ENCODE data around the gene MPZ. TPM values are rescaled to one million over a fixed set of nuclear protein-coding genes. Genes with fewer than 3 reads are reported as not detected.

Gene MPZ
- total RNA-seq, 2 experiments from 2014 or later, result 3.7 to 5.8 TPM

DNA sequence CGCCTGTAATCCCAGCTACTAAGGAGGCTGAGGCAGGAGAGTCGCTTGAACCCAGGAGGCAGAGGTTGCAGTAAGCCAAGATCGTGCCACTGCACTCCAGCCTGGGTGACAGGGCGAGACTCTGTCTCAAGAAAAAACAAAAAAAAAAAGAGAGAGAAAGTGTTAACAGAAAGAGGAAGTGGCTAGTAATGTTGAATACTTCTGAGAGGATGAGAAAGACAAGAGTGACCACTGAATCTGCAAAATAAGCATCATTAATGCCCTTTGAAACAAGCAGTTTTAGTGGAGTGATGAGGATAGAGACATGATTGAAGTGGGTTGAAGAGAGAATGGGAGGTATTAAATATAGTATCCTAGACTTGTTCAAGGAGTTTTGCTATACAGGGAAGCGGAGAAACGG, 11.7 kb downstream of the MPZ start:
- ChIA-PET POLR2A (no interaction called here), CTCF (no interaction called here)
- Mint-ChIP-seq H3K36me3 (no peaks in the 10 kb centered on the region), H3K9me3 (no peaks in the 10 kb centered on the region), H3K4me3 (no peak overlapping the region), H3K27ac (no peak overlapping the region), H3K4me1 (ENCODE audit: low read depth) (no peaks in the 10 kb centered on the region), H3K27me3 (no peaks in the 10 kb centered on the region)
- DNase-seq, result no peak
- intact Hi-C loops (cut with micrococcal nuclease), result no loop called here

DNA sequence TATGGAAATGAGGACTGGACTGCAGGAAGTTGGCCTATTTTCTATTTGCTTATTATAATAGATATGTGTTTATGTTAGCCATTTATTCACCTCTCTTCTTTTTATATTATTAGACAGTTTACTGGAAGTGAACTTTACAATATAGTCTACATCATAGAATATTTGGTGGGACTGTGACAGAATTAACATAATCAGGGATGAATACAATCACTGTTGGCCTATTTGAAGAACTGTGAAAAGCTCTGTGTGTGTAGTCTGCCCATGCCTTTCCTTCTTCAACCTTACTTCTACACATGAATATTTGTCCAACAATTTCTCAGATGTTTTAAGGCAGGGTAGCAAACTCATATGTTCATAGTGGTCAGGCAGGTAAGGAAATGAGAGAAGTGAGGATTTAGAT, 12.4 kb downstream of the MPZ start:
- POLR2A ChIA-PET, result no interaction called here
- DNase-seq, result no peak
- intact Hi-C loops (cut with micrococcal nuclease), result no loop called here
- no peaks in the 10 kb centered on the region for H3K27me3 Mint-ChIP-seq
- no peaks in the 10 kb centered on the region for H3K4me1 Mint-ChIP-seq (ENCODE audit: low read depth)
- CTCF ChIA-PET, result no interaction called here
- H3K27ac Mint-ChIP-seq, result no peak overlapping the region
- no peaks in the 10 kb centered on the region for H3K36me3 Mint-ChIP-seq
- no peaks in the 10 kb centered on the region for H3K9me3 Mint-ChIP-seq
- no peak overlapping the region for H3K4me3 Mint-ChIP-seq

DNA sequence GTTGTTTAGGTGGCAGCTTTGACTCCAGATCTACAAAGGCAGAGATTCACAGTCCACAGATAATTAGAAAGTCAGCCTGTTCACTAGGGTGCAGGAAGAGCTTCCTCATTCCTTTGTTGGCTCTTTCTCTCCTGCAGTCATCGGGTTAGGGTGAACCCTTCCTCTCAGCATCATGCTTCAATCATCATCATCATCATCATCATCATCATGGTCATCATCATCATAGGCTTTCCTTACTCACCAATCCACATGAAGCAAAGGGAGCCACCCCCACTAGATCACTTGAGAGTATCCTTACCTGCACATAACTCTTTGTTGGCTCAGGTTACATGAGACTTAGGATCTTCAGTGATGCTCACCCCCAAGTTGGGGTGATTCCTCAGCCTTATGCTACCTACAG, 19.0 kb downstream of the MPZ start:
- ChIA-PET CTCF (interaction anchor here (0.6 to 4.8 kb wide), 31 partner anchors 8 to 125 kb away, joined by 3 to 94 read pairs (median 4); partner anchors contain the start of genes CFAP126, NDUFS2, PCP4L1 and PPOX), POLR2A (no interaction called here)
- Mint-ChIP-seq H3K36me3 (no peaks in the 10 kb centered on the region), H3K4me3 (no peak overlapping the region), H3K27ac (no peak overlapping the region), H3K9me3 (no peaks in the 10 kb centered on the region), H3K27me3 (no peaks in the 10 kb centered on the region), H3K4me1 (ENCODE audit: low read depth) (no peaks in the 10 kb centered on the region)
- no peak for DNase-seq
- intact Hi-C loops (cut with micrococcal nuclease), result loop anchor here (1.0 kb wide), 1 partner anchor 63 kb away; no protein-coding TSS in a partner anchor

DNA sequence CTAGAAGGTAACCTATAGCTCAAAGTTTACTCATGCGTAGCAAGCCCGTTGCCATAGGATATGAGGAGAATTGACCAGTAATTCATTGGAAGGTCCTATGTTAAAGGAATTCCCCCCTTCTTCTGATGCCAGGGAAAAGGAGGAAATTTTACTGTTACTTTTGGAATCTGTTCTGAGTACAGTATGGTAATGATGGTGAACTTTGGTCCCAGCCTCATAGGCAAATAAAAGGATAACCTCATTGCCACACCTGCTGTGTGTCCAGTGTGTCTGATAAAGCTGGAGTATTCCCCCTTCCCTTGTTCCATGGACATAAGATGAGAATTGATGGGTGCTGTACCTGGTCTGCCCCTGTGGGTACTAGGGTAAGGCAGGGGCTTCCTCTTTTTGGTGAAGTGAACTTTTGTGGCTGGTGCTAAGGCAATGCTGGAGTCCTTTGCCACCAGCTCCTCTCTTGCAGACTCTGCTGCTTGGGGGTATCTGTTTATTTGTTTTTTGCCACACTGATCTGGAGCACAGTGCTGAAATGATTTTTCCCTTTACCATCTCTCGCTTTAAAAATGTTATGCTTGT, 22.2 kb downstream of the MPZ start:
- no peaks in the 10 kb centered on the region for H3K4me1 Mint-ChIP-seq (ENCODE audit: low read depth)
- no peaks in the 10 kb centered on the region for H3K27me3 Mint-ChIP-seq
- H3K27ac Mint-ChIP-seq, result no peak overlapping the region
- DNase-seq, result no peak
- CTCF ChIA-PET, result interaction anchor here (1.4 to 1.6 kb wide), 2 partner anchors 62 to 94 kb away, joined by 3 to 6 read pairs; partner anchors contain the start of gene TOMM40L
- no peaks in the 10 kb centered on the region for H3K9me3 Mint-ChIP-seq
- intact Hi-C loops (cut with micrococcal nuclease), result no loop called here
- H3K4me3 Mint-ChIP-seq, result no peak overlapping the region
- POLR2A ChIA-PET, result no interaction called here
- no peaks in the 10 kb centered on the region for H3K36me3 Mint-ChIP-seq

DNA sequence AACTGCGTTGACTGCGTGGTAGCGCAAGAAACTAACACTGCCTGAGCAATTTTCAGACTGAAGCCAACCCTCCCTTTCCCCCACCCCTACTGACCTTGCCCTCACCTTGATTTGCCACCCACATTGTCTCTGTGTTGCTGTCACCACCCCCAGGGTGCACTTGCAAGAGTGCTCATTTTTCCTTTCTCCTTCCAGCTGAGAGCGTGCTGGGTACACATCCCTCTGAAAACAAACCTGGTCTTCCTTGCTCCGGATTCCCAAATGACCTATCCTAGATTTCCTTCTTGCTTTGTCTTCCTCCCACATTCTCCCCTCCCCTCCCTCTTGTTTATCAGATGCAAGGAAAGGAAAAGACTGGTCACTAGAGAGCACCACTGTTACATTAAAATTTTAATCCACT, 24.2 kb downstream of the MPZ start:
- Mint-ChIP-seq H3K9me3 (no peaks in the 10 kb centered on the region), H3K4me1 (ENCODE audit: low read depth) (no peaks in the 10 kb centered on the region), H3K36me3 (no peaks in the 10 kb centered on the region), H3K27me3 (no peaks in the 10 kb centered on the region), H3K27ac (no peak overlapping the region), H3K4me3 (no peak overlapping the region)
- no peak for DNase-seq
- CTCF ChIA-PET, result no interaction called here
- POLR2A ChIA-PET, result no interaction called here
- intact Hi-C loops (cut with micrococcal nuclease), result no loop called here

DNA sequence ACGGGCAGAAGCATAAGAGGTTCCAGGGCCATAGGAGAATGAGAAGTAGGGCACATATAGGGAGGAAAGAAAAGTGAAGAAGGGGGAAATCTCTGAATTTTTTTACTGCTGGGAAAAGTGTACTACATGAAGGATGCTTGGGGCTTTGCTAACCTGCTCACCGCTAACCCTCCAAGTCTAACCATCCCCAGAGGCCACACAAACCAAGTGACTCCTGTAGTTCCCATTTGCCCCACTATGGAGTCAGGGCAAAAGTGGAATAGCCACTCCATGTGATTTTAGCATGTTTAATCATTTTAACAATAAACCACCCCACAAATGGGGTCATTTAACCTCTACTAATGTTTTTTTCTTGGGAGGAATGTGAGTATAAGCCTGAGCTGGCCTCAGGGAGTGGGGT, 24.7 kb downstream of the MPZ start:
- ChIA-PET CTCF (no interaction called here), POLR2A (no interaction called here)
- H3K36me3 Mint-ChIP-seq, result no peaks in the 10 kb centered on the region
- no peak overlapping the region for H3K27ac Mint-ChIP-seq
- intact Hi-C loops (cut with micrococcal nuclease), result no loop called here
- H3K4me3 Mint-ChIP-seq, result no peak overlapping the region
- no peaks in the 10 kb centered on the region for H3K4me1 Mint-ChIP-seq (ENCODE audit: low read depth)
- no peaks in the 10 kb centered on the region for H3K27me3 Mint-ChIP-seq
- no peaks in the 10 kb centered on the region for H3K9me3 Mint-ChIP-seq
- no peak for DNase-seq

DNA sequence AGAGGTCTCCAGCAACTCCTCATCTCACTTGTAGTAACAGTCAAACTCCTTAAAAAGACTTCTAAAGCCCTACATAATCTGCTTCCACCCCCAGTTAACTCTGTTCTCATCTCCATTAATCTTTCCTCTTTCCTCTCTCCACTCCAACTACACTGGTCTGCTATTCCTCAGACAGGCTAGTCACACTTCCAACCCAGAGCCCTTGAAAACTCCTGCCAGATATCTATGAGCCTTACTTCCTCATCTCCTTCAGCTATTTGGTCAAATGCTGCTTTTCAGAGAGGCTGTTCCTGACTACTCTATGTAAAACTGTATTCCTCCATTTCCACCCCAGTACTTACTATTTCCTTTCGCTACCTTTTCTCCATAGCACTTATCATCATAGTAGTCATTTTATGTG, 26.8 kb downstream of the MPZ start:
- H3K4me1 Mint-ChIP-seq (ENCODE audit: low read depth), result no peaks in the 10 kb centered on the region
- no peak for DNase-seq
- ChIA-PET CTCF (interaction anchor here (0.6 to 1.2 kb wide), 2 partner anchors 8 kb away, joined by 3 to 4 read pairs; no protein-coding TSS in a partner anchor), POLR2A (no interaction called here)
- H3K4me3 Mint-ChIP-seq, result no peak overlapping the region
- H3K9me3 Mint-ChIP-seq, result no peaks in the 10 kb centered on the region
- no peak overlapping the region for H3K27ac Mint-ChIP-seq
- intact Hi-C loops (cut with micrococcal nuclease), result no loop called here
- no peaks in the 10 kb centered on the region for H3K36me3 Mint-ChIP-seq
- no peaks in the 10 kb centered on the region for H3K27me3 Mint-ChIP-seq

DNA sequence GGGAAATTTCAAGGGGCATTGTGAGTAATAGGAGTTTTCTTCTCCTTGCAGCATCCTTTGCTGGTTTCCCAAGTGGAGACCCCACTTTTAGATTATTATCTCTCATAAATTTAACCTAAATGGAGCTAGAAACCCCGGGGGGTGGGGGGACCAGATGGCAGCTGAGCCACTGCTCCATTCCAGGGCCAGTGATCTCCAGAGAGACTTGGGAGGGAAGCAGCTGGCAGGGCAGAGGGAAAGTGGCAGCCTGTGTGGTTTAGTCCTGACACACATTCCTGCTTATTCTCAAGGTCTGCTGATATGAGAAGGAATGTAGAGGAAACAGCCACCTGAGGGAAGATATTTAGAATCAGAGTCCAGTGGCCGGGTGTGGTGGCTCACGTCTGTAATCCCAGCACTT, 34.9 kb downstream of the MPZ start:
- ChIA-PET POLR2A (no interaction called here), CTCF (interaction anchor here (0.6 to 1.0 kb wide), 3 partner anchors 8 to 99 kb away, joined by 3 read pairs; no protein-coding TSS in a partner anchor)
- peaks cover 6% of the 10 kb centered on the region for H3K27me3 Mint-ChIP-seq
- DNase-seq, result no peak
- no peaks in the 10 kb centered on the region for H3K36me3 Mint-ChIP-seq
- intact Hi-C loops (cut with micrococcal nuclease), result no loop called here
- no peak overlapping the region for H3K4me3 Mint-ChIP-seq
- H3K4me1 Mint-ChIP-seq (ENCODE audit: low read depth), result no peaks in the 10 kb centered on the region
- H3K9me3 Mint-ChIP-seq, result no peaks in the 10 kb centered on the region
- no peak overlapping the region for H3K27ac Mint-ChIP-seq

DNA sequence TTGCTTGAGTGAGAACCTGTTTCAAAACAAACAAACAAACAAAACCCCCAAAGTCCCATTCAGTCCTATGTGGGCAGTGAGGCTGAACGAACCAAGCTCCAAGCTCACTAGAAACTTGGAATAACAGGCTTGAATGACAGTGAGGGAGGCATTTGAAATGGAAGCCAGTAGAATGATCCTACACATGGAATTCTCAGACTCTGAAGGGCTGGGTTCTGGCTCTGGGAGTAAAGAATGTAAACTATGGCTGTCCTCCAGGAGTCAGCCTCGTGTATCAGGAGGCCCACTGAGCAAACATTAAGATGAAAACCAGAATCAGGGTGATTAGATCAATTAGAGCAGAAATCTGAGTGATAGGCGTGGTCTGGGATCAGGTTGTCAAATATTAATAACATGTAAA, 36.4 kb downstream of the MPZ start:
- CTCF ChIA-PET, result no interaction called here
- Mint-ChIP-seq H3K4me1 (ENCODE audit: low read depth) (no peaks in the 10 kb centered on the region), H3K4me3 (no peak overlapping the region), H3K9me3 (no peaks in the 10 kb centered on the region), H3K27me3 (peaks cover 6% of the 10 kb centered on the region), H3K27ac (no peak overlapping the region), H3K36me3 (no peaks in the 10 kb centered on the region)
- DNase-seq, result no peak
- intact Hi-C loops (cut with micrococcal nuclease), result no loop called here
- POLR2A ChIA-PET, result no interaction called here

DNA sequence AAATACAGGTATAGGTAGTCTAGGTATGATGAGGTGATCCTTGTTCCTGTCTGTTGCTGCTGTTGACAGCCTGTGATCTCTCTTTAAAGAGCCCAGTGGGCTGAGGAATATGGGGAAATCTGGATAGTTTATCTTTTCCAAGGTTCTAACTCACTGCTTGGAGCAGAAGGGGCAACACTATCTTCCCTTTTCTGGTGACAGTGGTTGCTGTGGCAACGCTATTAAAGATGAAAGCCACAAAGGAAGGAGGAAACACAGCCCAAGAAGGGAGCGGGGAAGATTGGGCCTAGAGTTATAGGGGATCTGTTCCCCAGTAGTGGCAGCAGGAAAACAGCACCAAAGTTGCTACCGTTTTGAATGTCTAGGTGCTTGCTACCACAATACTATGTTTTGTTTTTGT, 42.4 kb downstream of the MPZ start:
- Mint-ChIP-seq H3K36me3 (no peaks in the 10 kb centered on the region), H3K27ac (no peak overlapping the region), H3K27me3 (peaks cover 6% of the 10 kb centered on the region), H3K9me3 (no peaks in the 10 kb centered on the region), H3K4me3 (no peak overlapping the region), H3K4me1 (ENCODE audit: low read depth) (no peaks in the 10 kb centered on the region)
- POLR2A ChIA-PET, result no interaction called here
- CTCF ChIA-PET, result no interaction called here
- no peak for DNase-seq
- intact Hi-C loops (cut with micrococcal nuclease), result no loop called here

DNA sequence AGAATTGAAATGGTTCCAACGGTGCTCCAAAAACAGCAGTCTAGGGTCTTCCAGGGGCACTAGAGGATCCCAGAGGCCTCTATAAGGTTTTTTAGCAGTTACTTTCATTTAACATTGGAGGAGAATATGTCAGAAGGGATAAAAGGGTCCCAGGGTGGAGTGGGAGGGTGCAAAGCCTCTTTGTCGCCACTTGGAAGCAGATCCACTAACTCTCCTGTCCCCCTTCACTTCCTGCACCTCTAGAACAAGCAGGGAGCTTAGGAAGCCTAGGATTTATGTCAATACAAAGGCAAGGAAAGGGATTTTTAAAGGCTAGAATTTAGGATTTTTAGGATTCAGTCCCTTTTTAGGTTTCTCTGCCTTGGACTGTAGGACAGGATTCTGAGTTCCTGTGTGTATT, 42.9 kb downstream of the MPZ start:
- intact Hi-C loops (cut with micrococcal nuclease), result no loop called here
- H3K36me3 Mint-ChIP-seq, result no peaks in the 10 kb centered on the region
- no peaks in the 10 kb centered on the region for H3K9me3 Mint-ChIP-seq
- ChIA-PET CTCF (no interaction called here), POLR2A (no interaction called here)
- no peak for DNase-seq
- H3K27me3 Mint-ChIP-seq, result peaks cover 8% of the 10 kb centered on the region
- no peak overlapping the region for H3K4me3 Mint-ChIP-seq
- no peaks in the 10 kb centered on the region for H3K4me1 Mint-ChIP-seq (ENCODE audit: low read depth)
- no peak overlapping the region for H3K27ac Mint-ChIP-seq

DNA sequence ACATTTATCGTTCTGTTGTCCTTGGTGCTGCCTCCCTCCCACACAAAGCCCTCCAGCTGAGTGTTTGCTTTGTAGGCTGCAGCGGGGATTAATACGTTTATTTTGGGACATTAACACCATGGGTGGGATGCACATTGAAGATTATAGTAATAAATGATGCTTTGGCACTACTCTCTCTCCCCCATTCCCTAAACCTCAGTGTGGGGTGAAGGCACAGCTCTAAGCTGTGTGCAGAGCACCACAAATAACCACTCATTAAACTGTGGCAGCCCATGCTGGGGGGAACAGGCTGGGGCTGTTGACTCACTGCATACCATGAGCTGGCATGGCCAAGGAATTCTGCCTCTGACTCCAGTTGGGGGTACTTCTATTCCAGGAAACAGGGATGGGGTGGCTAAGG, 43.6 kb downstream of the MPZ start:
- Mint-ChIP-seq H3K4me1 (ENCODE audit: low read depth) (no peaks in the 10 kb centered on the region), H3K27ac (no peak overlapping the region), H3K36me3 (no peaks in the 10 kb centered on the region), H3K9me3 (no peaks in the 10 kb centered on the region), H3K27me3 (peaks cover 12% of the 10 kb centered on the region), H3K4me3 (no peak overlapping the region)
- DNase-seq, result no peak
- ChIA-PET POLR2A (no interaction called here), CTCF (no interaction called here)
- intact Hi-C loops (cut with micrococcal nuclease), result no loop called here

DNA sequence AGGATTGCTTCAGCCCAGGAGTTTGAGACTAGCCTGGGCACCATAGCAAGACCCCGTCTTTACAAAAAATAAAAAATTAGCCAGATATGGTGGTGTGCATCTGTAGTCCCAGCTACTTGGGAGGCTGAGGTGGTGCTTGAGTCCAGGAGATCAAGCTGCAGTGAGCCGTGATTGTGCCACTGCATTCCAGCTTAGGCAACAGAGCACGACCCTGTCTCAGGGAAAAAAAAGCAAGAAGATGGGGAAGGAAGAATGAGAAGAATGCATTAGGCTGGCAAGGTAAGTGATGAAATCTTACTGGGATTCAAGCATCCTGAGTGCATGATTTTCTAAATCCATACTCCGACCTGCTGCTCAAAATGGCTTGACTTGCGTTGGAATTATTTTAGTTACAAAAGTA, 44.5 kb downstream of the MPZ start:
- H3K4me1 Mint-ChIP-seq (ENCODE audit: low read depth), result no peaks in the 10 kb centered on the region
- H3K9me3 Mint-ChIP-seq, result no peaks in the 10 kb centered on the region
- no peaks in the 10 kb centered on the region for H3K36me3 Mint-ChIP-seq
- peaks cover 16% of the 10 kb centered on the region for H3K27me3 Mint-ChIP-seq
- ChIA-PET CTCF (interaction anchor here (1.2 kb wide), 1 partner anchor 17 kb away, joined by 4 read pairs; no protein-coding TSS in a partner anchor), POLR2A (no interaction called here)
- intact Hi-C loops (cut with micrococcal nuclease), result no loop called here
- no peak overlapping the region for H3K4me3 Mint-ChIP-seq
- DNase-seq, result no peak
- H3K27ac Mint-ChIP-seq, result no peak overlapping the region

All from activated CD4-positive, alpha-beta memory T cell treated with anti-CD3 and anti-CD28 coated beads for 36 hours (primary cell).